PFSK-1 (cell line): ENCODE measurements around the gene FRMD4A.

ENCODE experiments used
- POLR2AphosphoS5 ChIP-seq: IDR thresholded peaks from 2 replicates; pipeline ENCODE4 v1.6.1; 2012; ENCODE audit warnings: low read depth, mild to moderate bottlenecking, control low read depth, low read length, moderate library complexity
- TAF1 ChIP-seq: IDR thresholded peaks from 2 replicates; pipeline ENCODE4 v1.6.1; 2012; ENCODE audit warnings: low read length, control low read depth, borderline replicate concordance; ENCODE audit not compliant: insufficient read depth

DNA sequence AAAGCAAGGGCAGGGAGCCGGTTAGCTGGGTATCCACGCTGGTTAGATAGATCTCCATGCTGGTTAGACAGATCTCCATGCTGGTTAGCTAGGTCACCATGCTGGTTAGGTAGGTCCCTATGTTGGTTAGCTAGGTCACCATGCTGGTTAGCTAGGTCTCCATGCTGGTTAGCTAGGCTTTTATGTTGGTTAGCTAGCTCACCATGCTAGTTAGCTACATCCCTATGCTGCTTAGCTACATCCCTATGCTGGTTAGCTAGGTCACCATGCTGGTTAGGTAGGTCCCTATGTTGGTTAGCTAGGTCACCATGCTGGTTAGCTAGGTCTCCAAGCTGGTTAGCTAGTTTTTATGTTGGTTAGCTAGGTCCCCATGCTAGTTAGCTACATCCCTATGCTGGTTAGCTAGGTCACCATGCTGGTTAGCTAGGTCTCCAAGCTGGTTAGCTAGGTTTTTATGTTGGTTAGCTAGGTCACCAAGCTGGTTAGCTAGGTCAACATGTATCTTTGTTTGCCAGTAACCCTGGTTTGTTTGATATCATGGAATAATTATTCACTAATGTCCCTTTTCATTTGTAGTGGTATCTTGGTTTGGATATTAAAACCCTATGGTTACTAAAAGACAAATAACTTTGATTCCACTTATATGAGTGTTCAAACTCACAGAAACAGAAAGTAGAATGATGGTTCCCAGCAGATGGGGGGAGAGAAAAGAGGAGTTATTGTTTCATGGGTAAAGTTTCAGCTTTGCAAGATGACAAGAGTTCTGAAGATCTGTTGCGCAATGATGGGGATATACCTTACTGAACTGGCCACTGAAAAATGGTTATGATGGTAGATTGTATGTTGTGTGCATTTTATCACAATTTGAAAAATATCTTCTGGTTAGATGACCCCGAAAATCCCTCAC, 607.7 kb downstream of the FRMD4A start:
- TF ChIP-seq TAF1: no peak
- no peak for TF ChIP-seq POLR2AphosphoS5
